HG03442 (cell line): Measurements from ENCODE around the gene ASB13.

Experiments
- ATAC-seq: cut with Tn5 transposase; IDR thresholded peaks from one replicate; pipeline ENCODE4 v1.9.1; 2021; ENCODE audit warnings: mild to moderate bottlenecking, moderate library complexity; ENCODE audit not compliant: unreplicated experiment

The ASB13 gene

DNA sequence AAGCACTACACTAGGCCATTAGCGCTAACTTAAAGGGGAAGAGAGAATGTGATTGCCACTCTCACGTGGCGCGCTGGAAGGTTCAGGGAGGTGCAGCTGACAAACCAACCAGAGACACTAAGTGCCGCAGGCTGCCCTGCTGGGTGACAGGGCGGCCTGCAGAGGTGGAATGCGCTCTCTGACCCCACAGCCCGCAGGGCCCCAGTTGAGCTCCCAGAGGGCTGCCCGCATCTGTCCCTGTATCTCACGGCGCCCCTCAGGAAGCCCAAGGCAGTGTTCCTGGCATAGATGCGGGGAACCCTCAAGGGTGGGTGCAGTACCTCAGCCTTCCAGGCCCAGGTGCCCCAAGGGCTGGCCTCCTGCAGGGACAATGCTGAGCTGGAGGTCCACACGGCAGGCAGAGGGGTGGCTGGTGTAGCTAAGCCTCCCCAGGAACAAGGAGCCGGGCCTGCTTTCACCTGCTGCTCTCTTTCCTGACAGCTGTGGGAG, 75.0 kb downstream of the ASB13 start:
- ATAC-seq, result no peak

GRCh38 chr10:5590816-5591215, 75.6 kb downstream of the ASB13 start:
- no peak for ATAC-seq

DNA sequence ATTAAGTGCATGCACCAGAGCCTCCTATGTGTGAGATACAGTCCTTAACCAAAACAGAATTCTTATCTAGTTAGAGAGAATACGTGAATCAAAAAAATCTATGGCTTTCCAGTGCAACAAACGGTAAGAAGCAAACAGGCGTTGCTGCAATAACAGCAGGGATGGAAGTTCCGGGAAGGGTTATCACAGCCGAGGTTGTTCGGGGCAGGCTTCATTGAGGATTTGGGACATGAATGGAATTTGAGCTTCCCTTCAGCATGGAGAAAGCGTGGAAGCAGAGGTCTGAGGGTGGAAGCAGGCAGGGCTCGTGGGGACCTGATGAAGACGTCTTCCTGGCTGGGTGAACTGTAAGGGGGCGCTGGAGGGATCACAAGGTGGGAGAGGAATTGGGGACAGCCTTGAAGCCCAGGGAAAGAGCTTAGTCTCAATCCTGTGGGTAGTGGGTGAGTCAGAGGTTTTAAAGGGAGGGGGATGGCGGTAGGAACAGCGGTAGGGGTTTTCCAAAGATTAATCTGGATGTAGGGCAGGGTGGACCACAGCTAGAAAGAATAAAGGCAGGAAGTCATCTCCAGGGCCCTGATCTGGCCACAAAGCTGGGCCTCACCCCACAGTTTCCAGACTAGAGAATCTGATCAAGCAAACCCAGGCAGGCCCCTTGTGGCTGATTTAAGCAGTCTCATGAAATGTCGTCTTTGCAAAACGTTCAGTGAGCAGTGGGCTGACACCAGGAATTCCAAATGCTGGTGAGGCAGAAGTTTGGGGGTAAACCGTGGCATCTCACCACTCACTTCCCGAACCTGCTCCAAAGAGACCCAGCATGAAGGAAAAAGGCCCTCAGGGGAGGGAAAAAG, 76.5 kb downstream of the ASB13 start:
- no peak for ATAC-seq

- no peak for ATAC-seq
Observed at GRCh38 chr10:5589011-5589660, 77.3 kb downstream of the ASB13 start.
